GM12892 (cell line): Measurements from ENCODE around the gene PIP4K2A.

Experiments used
- POLR2A ChIP-seq: IDR thresholded peaks from 2 replicates; pipeline ENCODE4 v1.6.1; 2011; ENCODE audit warnings: low read depth, low read length, control low read depth
- TAF1 ChIP-seq: IDR thresholded peaks from 2 replicates; pipeline ENCODE4 v1.6.1; 2011; ENCODE audit warnings: low read depth, mild to moderate bottlenecking, control low read depth, low read length, borderline replicate concordance

- no peak for TF ChIP-seq TAF1
- TF ChIP-seq POLR2A = no peak
Observed at GRCh38 chr10:22489975-22490374, 224.4 kb downstream of the PIP4K2A start.
